ENCODE results near the gene TCF15.

GRCh38 chr20:572727-573126 is 37.4 kb downstream of the TCF15 start:
- no peak for TF ChIP-seq POLR2A (IDR thresholded peaks at IDR 0.05)
- TF ChIP-seq CTCF (IDR thresholded peaks at IDR 0.05) = no peak
